GM12801 (cell line): ENCODE measurements around the gene BRWD1.

Source experiments
- CTCF ChIP-seq: IDR thresholded peaks from one replicate; pipeline ENCODE4 v1.5.1; 2011; ENCODE audit warnings: control low read depth; ENCODE audit not compliant: insufficient read length; ENCODE audit errors: extremely low read depth

The BRWD1 gene

GRCh38 chr21:39269620-39270019 lies 43.8 kb downstream of the BRWD1 start:
- TF ChIP-seq CTCF = no peak

- no peak for TF ChIP-seq CTCF
These were observed 47.8 kb downstream of the BRWD1 start for GRCh38 chr21:39265603-39266002.

DNA sequence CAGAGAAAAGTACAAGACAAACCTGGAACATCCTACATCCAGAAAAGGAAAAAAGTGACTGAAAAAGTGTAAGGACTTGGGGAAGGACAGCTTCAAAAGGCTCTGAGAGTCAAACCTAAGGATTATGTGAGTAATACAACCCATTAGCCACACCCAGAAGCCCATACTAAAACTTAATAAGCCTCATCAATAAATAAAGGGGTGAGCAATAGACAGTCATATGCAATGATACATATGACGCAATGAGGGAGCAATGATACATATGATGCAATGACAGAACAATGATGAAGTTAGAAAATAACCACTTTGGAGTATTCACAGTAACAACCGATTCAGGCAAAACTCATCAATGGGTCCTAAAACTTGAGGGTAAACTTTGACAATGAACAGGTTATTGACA lies 50.1 kb downstream of the BRWD1 start:
- TF ChIP-seq CTCF = no peak

DNA sequence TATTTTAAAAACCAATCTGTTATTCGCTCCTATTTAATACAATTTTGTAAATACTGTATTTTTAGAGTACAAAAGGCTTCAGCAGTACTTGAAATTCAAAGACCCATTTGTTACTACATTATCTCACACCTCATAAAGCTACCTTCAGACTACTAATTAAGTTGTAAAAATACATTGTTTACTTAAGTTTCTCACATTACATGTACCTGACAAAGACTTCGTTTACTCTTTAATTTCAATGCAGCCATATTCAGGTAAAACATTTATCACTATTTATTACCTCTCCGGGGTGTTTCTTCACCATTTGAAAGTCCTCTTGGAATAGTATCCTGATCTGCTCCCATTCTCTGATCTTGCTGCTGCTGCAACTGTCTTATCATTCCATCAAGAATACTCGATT lies 55.2 kb downstream of the BRWD1 start:
- TF ChIP-seq CTCF = no peak

DNA sequence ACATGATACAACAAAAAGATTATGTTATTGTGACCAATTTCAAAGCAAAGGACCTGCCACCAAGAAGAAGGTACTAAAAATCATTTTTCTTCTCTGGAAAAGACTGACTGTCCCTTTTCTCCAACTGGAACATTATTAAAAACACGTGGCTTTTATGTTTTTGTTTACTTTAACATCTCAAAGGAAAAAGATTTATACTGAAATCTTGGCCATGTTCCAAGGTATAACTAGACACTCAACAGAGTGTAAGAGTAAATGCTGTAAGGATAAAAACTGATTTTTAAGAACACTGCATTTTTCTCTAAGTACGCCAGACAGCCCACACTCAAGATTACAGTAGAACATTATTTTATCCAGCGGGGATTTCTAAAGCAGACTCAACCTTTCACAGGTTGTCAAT lies 62.1 kb downstream of the BRWD1 start:
- TF ChIP-seq CTCF = no peak

DNA sequence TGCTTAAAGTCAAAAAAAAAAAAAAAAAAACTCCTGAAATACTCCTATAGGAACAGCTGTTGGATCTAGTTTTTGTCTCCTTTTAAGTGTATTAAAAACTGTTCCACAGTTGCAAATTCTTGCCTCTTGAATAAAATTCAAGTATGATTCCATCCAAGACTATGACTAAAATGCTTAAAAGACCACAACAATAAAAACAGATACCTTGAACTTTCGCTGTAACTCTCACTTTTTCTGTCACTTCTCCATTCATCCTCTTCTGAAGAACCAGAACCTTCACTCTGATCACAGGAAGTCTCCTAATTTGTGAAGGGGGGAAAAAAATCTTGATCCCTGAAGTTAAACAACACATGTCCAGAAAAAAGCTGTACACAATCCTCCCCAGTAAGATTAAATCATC lies 75.2 kb downstream of the BRWD1 start:
- TF ChIP-seq CTCF = no peak

DNA sequence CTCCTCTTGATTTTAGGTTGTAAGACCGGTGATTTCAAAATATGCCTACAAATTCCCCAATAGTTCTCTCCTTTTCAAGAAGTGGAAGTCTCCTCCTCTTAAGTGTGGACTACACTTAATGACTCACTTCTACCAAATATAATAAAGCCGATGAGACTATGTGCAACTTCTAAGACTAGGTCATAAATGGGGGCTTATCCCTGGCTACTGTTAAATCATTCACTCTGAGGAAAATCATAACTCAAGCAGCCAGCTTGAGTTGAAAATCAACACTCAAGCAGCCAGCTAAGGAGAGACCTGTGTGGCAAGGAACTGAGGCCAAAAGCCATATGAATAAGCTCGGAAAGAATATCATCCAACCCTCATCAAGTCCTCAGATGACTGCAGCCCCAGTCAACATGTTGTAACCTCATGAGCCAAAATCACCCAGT lies 80.6 kb downstream of the BRWD1 start:
- no peak for TF ChIP-seq CTCF

DNA sequence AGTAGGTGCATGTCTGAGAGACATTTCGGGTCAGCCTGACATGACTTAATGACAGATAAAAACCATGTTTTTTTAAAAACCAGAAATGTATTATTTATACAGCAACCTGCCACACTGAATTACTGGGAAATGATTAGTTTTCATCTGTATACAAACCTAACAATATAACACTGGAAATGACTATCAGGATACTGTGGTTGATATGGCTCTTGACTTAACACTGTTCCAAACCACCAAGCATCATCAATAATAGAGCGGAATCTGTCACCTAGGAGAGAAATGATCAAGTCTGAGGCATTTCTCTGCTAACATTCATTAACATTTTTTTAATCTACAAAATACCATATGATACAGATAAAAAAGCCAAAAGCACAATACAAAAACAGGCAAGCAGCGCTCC lies 88.5 kb downstream of the BRWD1 start:
- no peak for TF ChIP-seq CTCF
